GM10266 (cell line): Measurements from ENCODE around the gene SLC12A3.

Source experiments
- DNase-seq: peaks from one replicate; pipeline ENCODE4 v3.0.0; 2012; ENCODE audit errors: extremely low spot score
- TF ChIP-seq, protein P1 (sequence below): IDR thresholded peaks from 2 replicates; pipeline ENCODE4 v1.5.1; 2012; ENCODE audit warnings: mild to moderate bottlenecking, low read depth; ENCODE audit not compliant: control insufficient read depth, insufficient read depth; ENCODE audit errors: missing control alignments

SLC12A3 gene

GRCh38 chr16:56907401-56907800 is 42.4 kb downstream of the SLC12A3 start:
- no peak for DNase-seq
- TF ChIP-seq, protein P1, sequence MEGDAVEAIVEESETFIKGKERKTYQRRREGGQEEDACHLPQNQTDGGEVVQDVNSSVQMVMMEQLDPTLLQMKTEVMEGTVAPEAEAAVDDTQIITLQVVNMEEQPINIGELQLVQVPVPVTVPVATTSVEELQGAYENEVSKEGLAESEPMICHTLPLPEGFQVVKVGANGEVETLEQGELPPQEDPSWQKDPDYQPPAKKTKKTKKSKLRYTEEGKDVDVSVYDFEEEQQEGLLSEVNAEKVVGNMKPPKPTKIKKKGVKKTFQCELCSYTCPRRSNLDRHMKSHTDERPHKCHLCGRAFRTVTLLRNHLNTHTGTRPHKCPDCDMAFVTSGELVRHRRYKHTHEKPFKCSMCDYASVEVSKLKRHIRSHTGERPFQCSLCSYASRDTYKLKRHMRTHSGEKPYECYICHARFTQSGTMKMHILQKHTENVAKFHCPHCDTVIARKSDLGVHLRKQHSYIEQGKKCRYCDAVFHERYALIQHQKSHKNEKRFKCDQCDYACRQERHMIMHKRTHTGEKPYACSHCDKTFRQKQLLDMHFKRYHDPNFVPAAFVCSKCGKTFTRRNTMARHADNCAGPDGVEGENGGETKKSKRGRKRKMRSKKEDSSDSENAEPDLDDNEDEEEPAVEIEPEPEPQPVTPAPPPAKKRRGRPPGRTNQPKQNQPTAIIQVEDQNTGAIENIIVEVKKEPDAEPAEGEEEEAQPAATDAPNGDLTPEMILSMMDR: no peak

DNA sequence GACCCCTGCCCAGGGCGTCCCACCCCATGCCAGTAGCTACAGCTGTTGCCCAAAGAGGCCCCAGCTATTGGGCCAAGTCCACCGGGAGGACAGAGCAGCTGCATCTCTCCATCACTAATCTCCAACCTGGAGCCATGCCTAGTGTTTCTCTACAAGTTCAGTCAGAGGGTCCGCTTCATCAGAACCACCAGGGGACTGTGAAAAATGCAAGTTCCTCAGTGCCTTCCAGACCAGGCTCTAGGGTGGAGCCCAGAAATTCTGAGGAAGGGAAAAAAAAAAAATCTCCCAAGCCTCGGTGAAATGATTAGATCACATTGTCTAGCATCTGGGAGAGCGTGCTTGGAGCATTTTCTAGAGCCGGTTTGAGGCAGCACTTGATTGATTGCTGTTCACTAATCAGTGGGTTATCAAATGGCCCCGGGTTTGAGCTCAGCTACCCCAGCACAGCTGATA is 44.5 kb downstream of the SLC12A3 start:
- DNase-seq: no peak
- TF ChIP-seq, protein P1: no peak

- no peak for DNase-seq
- TF ChIP-seq, protein P1: no peak
These were observed 45.1 kb downstream of the SLC12A3 start for GRCh38 chr16:56910112-56910511.

- DNase-seq: no peak
These were observed 45.9 kb downstream of the SLC12A3 start for GRCh38 chr16:56910654-56911539.

DNA sequence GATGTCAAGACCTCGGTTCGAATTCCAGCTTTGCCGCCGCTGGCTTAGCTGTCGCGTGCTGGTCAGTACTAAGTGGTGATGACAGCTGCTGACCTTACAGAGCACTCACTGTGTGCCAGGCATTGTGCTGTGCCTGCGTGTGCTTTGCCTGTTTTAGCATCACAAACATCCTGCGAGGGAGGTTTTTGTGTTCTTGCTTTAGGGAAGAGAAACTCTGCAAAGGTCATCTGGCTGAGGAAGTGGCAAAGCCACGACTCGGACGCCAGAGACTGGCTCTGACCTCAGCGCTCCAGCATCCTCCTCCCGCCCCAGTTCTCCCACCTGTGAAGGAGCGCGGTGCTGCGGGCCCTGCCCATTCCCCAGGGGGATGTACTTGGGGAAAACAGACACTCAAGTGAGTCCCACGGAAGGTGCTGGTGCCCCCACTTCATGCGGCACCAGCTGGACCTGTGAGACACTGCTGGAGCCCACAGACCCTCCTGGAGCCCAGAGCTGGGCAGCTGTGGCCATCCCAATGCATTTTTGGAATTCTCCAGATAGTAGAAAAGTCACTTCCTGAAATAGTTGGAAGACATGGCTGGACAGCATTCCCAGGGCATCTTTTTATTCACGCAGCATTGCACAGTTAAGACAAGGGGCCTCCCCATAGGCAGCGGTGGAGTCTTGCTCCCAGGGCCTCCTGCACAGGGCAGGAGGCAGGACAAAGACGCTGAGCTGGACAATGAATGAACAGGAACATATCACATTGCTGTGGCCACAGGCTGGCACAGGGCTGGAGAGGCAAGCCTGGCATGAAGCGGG is 47.0 kb downstream of the SLC12A3 start:
- TF ChIP-seq, protein P1: no peak
- DNase-seq: peak; percentile 64

More at GRCh38 chr16:56910654-56911539, 45.9 kb downstream of the SLC12A3 start:
- TF ChIP-seq, protein P1: no peak

GRCh38 chr16:56912746-56913708 is 48.0 kb downstream of the SLC12A3 start:
- no peak for DNase-seq
- TF ChIP-seq, protein P1: no peak
